GM19023 (cell line): ENCODE data around the gene MAG.
A peak's percentile ranks its signal among the peaks of the same experiment; 100 is the strongest.

ENCODE experiments used
- ATAC-seq: cut with Tn5 transposase; IDR thresholded peaks from one replicate; pipeline ENCODE4 v1.9.1; 2021; ENCODE audit warnings: mild to moderate bottlenecking, moderate library complexity; ENCODE audit not compliant: unreplicated experiment

The MAG gene

GRCh38 chr19:35264268-35265125, 27.5 kb upstream of the MAG start:
- ATAC-seq: no peak

DNA sequence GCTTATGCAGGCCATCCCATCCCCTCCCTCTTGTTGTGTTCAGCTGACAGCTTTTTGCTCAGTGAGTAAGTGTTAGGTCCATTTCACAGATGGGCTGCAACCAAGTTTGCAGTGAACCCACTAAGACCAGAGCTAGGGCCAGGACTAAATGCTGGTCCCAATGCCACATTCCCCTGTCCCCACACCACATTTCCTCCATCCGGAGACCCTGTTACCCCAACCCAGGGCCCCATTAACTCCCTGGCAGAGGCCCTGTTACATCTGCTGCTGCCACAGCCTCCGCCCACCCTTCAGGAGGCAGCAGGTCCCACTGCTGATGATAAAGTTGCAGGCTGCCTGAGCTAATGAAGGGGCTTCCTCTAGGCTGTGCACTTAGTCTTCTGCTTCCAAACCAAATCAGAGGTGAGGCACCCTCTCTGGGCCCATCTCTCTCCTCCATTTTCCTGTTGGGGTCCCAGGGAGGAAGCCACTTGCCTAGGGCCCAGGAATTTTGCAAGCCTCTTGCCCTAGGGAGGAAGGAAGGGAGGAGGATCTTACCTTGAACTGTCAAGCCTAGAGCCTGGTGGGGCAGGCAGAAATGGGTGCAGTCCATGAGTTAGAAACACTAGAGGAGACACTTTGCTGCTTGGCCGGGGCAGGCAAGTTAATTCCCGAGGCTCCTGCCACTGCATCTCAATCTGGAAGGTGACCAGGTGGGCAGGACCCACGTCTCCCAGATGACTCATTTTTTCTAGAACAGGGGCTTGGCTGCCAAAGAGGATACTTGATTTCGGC, 26.6 kb upstream of the MAG start:
- no peak for ATAC-seq

DNA sequence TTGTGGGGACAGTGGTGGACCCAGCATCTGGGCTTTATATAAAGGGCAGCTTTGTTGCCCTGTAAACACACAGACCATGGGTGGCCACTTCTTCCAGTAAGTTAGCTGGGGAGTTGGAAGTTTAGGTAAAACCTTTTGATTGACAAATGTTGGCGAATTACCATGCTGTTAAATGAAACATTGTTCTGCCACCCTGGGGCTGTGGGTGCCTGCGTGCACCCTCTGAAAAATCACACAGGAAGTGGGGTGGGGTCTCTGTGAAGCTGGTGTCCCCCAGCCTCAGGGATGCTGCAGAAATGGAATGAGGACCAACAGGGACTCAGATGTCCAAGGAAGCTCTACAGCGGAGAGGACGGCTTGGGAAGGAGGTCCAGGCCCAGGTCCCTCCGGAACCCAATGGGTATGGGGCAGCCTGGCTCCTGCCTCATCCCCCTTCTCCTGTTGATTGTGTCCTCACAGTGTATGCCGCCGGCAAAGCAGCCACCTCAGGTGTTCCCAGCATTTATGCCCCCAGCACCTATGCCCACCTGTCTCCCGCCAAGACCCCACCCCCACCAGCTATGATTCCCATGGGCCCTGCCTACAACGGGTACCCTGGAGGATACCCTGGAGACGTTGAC, 26.0 kb upstream of the MAG start:
- ATAC-seq: no peak

- no peak for ATAC-seq
These were observed 25.2 kb upstream of the MAG start for GRCh38 chr19:35266520-35267352.

GRCh38 chr19:35267353-35267817, 24.6 kb upstream of the MAG start:
- no peak for ATAC-seq

- ATAC-seq: peak; percentile 43
These were observed 24.0 kb upstream of the MAG start for GRCh38 chr19:35267818-35268535.

- ATAC-seq: peak; percentile 35
These were observed 23.2 kb upstream of the MAG start, which contains the start of gene USF2 for GRCh38 chr19:35268536-35269437. Gene USF2 (plus strand): TSS chr19:35268962. CDS start chr19:35269102, 140 bp downstream.

- peak; percentile 47 for ATAC-seq
These were observed 22.4 kb upstream of the MAG start for GRCh38 chr19:35269438-35270117.

DNA sequence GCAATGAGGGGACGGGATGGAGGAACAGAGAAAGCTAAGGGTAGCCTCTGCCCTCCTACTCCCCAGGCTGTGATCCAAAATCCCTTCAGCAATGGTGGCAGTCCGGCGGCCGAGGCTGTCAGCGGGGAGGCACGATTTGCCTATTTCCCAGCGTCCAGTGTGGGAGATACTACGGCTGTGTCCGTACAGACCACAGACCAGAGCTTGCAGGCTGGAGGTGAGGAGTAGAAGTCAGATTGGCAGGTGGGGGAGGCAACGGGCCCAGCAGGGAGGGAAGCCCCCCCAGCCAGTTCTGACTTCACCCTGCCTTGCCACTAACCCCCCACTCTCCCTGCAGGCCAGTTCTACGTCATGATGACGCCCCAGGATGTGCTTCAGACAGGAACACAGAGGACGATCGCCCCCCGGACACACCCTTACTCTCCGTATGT, 21.6 kb upstream of the MAG start:
- no peak for ATAC-seq

DNA sequence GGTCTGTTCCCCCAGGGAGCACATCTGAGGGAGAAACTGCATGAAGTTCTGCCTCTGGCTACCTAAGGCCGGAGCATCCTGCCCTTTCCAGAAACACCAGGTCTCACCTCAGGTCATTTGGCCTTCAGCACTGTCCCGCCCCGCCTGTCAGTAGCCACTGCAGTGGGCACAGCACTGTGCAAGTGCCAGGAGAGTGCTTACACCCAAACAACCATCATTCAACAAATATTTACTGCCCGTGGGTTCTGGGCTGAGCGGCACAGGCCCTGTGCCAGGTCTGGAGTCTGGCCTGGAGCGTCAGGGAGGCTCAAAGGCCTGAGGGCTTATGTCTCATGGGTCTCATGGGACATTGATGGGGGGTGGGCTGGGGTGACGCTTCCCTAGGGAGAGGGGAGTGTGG, 20.4 kb upstream of the MAG start:
- no peak for ATAC-seq

GRCh38 chr19:35272122-35272719, 19.7 kb upstream of the MAG start:
- ATAC-seq: no peak

- no peak for ATAC-seq
These were observed 18.9 kb upstream of the MAG start for GRCh38 chr19:35272954-35273649.

GRCh38 chr19:35273686-35274259, 18.2 kb upstream of the MAG start:
- ATAC-seq: no peak

DNA sequence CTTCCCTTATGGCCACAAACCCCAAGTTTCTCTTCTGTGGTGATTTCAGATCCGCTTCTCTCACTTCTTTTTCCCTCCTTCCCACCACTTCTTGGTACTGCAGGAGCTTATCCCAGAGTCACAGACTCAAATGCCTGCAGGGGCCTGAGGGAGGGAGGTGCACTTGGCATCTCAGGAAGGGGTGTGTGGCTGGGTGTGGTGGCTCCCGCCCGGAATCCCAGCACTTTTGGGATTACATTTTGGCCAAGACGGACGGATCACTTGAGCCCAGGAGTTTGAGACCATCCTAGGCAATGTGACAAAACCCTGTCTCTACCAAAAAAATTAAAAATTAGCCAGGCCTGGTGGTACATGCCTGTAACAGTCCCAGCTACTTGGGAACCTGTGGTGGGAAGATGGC, 17.6 kb upstream of the MAG start:
- ATAC-seq: no peak

GRCh38 chr19:35276706-35277281, 15.2 kb upstream of the MAG start:
- no peak for ATAC-seq

DNA sequence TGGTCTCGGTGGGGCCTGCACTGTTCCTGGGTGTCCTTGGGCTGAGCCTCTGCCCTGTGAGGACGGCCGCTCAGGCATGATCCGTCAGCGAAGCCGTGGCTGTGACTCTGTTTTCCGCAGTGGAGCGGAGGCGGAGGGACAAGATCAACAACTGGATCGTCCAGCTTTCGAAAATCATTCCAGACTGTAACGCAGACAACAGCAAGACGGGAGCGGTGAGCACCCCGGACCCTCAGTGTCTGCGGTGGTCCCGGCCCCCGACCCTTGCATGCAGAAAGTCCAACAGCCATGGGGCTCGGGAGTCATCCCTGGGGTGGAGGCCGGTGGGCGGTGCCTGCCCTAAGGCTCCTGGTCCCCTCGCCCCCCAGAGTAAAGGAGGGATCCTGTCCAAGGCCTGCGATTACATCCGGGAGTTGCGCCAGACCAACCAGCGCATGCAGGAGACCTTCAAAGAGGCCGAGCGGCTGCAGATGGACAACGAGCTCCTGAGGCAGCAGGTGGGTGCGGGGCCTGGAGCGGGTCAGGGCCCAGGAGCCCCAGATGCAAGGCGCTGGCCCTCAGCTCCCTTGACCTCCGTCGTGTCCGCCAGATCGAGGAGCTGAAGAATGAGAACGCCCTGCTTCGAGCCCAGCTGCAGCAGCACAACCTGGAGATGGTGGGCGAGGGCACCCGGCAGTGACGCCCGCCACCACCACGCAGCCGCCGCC, 13.2 kb upstream of the MAG start:
- no peak for ATAC-seq
